ENCODE results near the gene CRYBA2. TPM values are rescaled to one million over a fixed set of nuclear protein-coding genes. Genes with fewer than 3 reads are reported as not detected.

CRYBA2 gene
- polyA plus RNA-seq, 2 of the 4 experiments (the other 2 are of a cell fraction), result not detected

DNA sequence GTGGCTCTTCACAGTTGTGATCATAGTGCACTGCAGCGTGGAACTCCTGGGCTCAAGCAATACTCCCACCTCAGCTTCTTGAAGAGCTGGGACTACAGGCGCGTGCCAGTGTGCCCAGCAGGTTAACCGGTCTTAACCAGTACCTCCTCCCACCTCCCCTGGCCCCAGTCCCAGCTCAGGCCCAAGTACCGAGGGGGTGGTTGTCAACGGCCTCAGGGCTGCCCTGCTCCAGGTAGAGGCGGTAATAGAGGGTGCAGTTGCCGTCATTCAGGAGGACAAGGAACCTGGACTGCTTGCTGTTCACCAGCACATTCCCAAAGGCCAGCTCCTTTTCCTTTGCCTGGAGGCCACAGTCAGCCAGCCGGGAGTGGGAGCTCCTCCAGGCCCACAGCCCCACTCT lies 28.4 kb upstream of the CRYBA2 start (continued):
- no peak for TF ChIP-seq RNF2 (IDR thresholded peaks at IDR 0.05; ENCODE audit: borderline replicate concordance, low read depth)

DNA sequence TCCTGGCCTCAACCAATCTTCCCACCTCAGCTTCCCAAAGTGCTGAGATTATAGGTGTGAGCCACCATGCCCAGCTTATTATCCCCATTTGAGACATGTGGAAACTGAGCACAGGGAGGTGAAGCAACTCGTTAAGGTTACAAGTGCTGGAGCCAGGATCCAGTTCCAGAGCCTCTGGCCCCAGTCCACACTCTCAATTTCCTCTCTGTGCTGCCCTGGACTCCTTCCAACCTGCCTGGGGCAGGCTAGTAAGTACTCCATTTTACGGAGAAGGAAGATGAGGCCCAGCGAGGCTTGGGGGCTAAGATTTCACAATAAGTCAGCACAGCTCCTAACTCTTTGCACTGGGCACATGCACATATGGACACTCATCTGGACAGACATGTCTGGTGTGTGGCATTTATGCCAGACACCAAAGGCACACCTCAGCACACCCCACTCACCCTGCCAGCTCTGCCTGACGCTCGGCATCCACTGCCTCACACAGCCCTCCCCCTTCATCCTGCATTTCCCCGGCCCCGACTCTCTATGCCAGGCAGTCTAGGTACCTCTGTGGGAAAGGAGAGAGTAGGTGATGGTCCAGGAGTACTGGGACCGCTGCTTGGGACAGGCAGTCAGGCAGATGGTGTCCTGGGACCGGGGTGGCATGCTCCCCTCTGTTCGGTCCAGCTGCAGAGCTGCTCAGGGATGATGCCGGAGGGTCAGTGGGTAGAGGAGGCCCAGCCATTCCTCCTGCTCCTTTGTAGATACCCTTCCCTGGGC lies 27.6 kb upstream of the CRYBA2 start:
- no peak overlapping the region for H3K27ac ChIP-seq
- ChIA-PET POLR2A (no interaction called here), CTCF (interaction anchor here (0.8 to 7.8 kb wide), 10 partner anchors 9 to 130 kb away, joined by 3 to 53 read pairs (median 7); no protein-coding TSS in a partner anchor)
- no peaks in the 10 kb centered on the region for H3K9me3 ChIP-seq
- H3K4me2 ChIP-seq, result no peak overlapping the region
- no peak overlapping the region for H3K4me3 ChIP-seq
- no peak for TF ChIP-seq EHF (CRISPR knock-in tag; IDR thresholded peaks at IDR 0.05)
- TF ChIP-seq RCOR1 (IDR thresholded peaks at IDR 0.05; ENCODE audit: low read depth, low read length), result no peak
- TF ChIP-seq NFE2L2 (conservative IDR thresholded peaks at IDR 0.05; ENCODE audit: low read length), result no peak
- no peak for TF ChIP-seq PHF8 (IDR thresholded peaks at IDR 0.05; ENCODE audit: borderline replicate concordance, low read depth)
- TF ChIP-seq, protein P1, sequence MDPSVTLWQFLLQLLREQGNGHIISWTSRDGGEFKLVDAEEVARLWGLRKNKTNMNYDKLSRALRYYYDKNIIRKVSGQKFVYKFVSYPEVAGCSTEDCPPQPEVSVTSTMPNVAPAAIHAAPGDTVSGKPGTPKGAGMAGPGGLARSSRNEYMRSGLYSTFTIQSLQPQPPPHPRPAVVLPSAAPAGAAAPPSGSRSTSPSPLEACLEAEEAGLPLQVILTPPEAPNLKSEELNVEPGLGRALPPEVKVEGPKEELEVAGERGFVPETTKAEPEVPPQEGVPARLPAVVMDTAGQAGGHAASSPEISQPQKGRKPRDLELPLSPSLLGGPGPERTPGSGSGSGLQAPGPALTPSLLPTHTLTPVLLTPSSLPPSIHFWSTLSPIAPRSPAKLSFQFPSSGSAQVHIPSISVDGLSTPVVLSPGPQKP (IDR thresholded peaks at IDR 0.05; ENCODE audit: low read depth, low read length), result no peak
- TF ChIP-seq KDM5A (IDR thresholded peaks at IDR 0.05), result no peak
- TF ChIP-seq ZSCAN20 (CRISPR knock-in tag; IDR thresholded peaks at IDR 0.05), result no peak
- no peak for TF ChIP-seq EHMT2 (IDR thresholded peaks at IDR 0.05; ENCODE audit: low read depth)
- no peak for TF ChIP-seq FOSL2 (IDR thresholded peaks at IDR 0.05)
- TF ChIP-seq FOSL2 (CRISPR knock-in tag; IDR thresholded peaks at IDR 0.05), result no peak
- no peak for TF ChIP-seq TP53 (CRISPR knock-in tag; IDR thresholded peaks at IDR 0.05)
- no peak for TF ChIP-seq NPAS2 (CRISPR knock-in tag; IDR thresholded peaks at IDR 0.05; ENCODE audit: borderline replicate concordance)
- TF ChIP-seq CBX8 (IDR thresholded peaks at IDR 0.05), result no peak
- TF ChIP-seq CBX2 (IDR thresholded peaks at IDR 0.05; ENCODE audit: borderline replicate concordance, low read depth), result no peak
- TF ChIP-seq POLR2A (IDR thresholded peaks at IDR 0.05; ENCODE audit: low read length), result no peak
- no peak for TF ChIP-seq GATA3 (IDR thresholded peaks at IDR 0.05; ENCODE audit: borderline replicate concordance)
- TF ChIP-seq SREBF2 (IDR thresholded peaks at IDR 0.05), result no peak
- TF ChIP-seq, protein P2, sequence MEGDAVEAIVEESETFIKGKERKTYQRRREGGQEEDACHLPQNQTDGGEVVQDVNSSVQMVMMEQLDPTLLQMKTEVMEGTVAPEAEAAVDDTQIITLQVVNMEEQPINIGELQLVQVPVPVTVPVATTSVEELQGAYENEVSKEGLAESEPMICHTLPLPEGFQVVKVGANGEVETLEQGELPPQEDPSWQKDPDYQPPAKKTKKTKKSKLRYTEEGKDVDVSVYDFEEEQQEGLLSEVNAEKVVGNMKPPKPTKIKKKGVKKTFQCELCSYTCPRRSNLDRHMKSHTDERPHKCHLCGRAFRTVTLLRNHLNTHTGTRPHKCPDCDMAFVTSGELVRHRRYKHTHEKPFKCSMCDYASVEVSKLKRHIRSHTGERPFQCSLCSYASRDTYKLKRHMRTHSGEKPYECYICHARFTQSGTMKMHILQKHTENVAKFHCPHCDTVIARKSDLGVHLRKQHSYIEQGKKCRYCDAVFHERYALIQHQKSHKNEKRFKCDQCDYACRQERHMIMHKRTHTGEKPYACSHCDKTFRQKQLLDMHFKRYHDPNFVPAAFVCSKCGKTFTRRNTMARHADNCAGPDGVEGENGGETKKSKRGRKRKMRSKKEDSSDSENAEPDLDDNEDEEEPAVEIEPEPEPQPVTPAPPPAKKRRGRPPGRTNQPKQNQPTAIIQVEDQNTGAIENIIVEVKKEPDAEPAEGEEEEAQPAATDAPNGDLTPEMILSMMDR (IDR thresholded peaks at IDR 0.05), result no peak
- H3K4me1 ChIP-seq, result no peaks in the 10 kb centered on the region
- DNase-seq (ENCODE audit: low read depth in 1 of 2, low spot score in 1 of 2), result no peak
- ATAC-seq, result no peak
- 56% methylated on average over 11 of the region's 11 CpGs for WGBS (ENCODE audit: missing lambda C conversion rate)
- FAIRE-seq, result no peak

DNA sequence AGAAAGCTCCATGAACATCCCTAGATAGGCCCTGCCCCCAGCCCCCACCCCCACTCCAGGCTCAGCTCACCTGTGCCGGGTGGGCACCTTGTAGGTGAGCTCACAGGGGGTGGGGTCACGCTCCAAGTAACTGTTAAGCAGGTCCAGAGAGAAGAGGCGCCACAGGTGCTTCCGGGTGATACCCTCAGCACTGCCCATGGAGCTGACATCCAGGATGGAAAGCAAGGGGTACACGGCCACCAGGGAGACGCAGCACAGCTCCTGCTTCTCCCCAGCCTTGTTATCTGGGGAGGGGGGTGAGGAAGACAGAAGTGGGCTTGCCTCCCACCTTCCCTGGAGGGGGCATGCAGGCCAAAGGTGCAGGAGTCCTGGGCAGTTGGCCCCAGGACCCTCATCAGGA lies 26.2 kb upstream of the CRYBA2 start:
- FAIRE-seq, result no peak
- POLR2A ChIA-PET, result no interaction called here
- no peak overlapping the region for H3K27ac ChIP-seq
- H3K4me3 ChIP-seq, result no peak overlapping the region
- CTCF ChIA-PET, result interaction anchor here (0.9 to 7.8 kb wide), 9 partner anchors 9 to 135 kb away, joined by 3 to 53 read pairs (median 5); no protein-coding TSS in a partner anchor
- H3K4me1 ChIP-seq, result no peaks in the 10 kb centered on the region
- 53% methylated on average over 3 of the region's 6 CpGs for WGBS (ENCODE audit: missing lambda C conversion rate)
- no peak for ATAC-seq
- no peak overlapping the region for H3K4me2 ChIP-seq
- DNase-seq (ENCODE audit: low read depth in 1 of 2, low spot score in 1 of 2), result no peak
- H3K9me3 ChIP-seq, result no peaks in the 10 kb centered on the region
- no peak for TF ChIP-seq FOSB (CRISPR knock-in tag; IDR thresholded peaks at IDR 0.05)
- TF ChIP-seq NR3C1 (IDR thresholded peaks at IDR 0.05), result no peak
- no peak for TF ChIP-seq RCOR1 (IDR thresholded peaks at IDR 0.05; ENCODE audit: low read depth, low read length)
- TF ChIP-seq POLR2A (IDR thresholded peaks at IDR 0.05; ENCODE audit: low read length), result no peak
- TF ChIP-seq, protein P3, sequence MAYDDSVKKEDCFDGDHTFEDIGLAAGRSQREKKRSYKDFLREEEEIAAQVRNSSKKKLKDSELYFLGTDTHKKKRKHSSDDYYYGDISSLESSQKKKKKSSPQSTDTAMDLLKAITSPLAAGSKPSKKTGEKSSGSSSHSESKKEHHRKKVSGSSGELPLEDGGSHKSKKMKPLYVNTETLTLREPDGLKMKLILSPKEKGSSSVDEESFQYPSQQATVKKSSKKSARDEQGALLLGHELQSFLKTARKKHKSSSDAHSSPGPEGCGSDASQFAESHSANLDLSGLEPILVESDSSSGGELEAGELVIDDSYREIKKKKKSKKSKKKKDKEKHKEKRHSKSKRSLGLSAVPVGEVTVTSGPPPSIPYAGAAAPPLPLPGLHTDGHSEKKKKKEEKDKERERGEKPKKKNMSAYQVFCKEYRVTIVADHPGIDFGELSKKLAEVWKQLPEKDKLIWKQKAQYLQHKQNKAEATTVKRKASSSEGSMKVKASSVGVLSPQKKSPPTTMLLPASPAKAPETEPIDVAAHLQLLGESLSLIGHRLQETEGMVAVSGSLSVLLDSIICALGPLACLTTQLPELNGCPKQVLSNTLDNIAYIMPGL (CRISPR knock-in tag; IDR thresholded peaks at IDR 0.05; ENCODE audit: borderline replicate concordance), result no peak
- no peak for TF ChIP-seq ZNF302 (CRISPR knock-in tag; IDR thresholded peaks at IDR 0.05)
- no peak for TF ChIP-seq EHF (CRISPR knock-in tag; IDR thresholded peaks at IDR 0.05)
- TF ChIP-seq, protein P1 (IDR thresholded peaks at IDR 0.05; ENCODE audit: low read depth, low read length), result no peak
- no peak for TF ChIP-seq HOXA7 (CRISPR knock-in tag; IDR thresholded peaks at IDR 0.05)
- no peak for TF ChIP-seq HOXB13 (CRISPR knock-in tag; IDR thresholded peaks at IDR 0.05; ENCODE audit: low read depth)
- TF ChIP-seq, protein P2 (IDR thresholded peaks at IDR 0.05), result no peak
- TF ChIP-seq, protein P4, sequence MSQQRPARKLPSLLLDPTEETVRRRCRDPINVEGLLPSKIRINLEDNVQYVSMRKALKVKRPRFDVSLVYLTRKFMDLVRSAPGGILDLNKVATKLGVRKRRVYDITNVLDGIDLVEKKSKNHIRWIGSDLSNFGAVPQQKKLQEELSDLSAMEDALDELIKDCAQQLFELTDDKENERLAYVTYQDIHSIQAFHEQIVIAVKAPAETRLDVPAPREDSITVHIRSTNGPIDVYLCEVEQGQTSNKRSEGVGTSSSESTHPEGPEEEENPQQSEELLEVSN (IDR thresholded peaks at IDR 0.05; ENCODE audit: borderline replicate concordance, low read depth), result no peak

Measured in A549 (cell line).